ENCODE results near the gene GPSM3.
"Not testable (repeated sequence)": the region's sequence is repeated elsewhere in the genome, so short reads cannot be mapped to it uniquely, and the experiment has no call there.

The GPSM3 gene

DNA sequence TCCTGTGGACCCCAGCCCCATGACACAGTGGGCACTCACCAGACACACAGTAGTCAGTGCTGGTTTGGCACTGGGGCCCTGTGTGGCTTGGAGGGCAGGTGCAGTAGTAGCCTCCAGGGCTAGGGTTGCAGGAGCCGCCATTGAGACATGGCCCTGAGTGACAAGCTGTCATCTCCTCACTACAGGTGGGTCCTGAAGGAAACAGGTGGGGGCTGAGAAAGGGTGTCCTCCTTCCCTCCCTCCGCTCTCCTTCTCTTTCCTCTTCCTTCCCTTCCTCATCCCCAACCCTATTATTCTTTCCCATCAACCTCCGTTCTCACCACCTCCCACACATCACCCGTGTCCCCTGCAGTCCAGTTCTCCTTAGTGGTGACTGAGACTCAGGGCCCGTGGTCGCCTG is 21.2 kb upstream of the GPSM3 start:
- Mint-ChIP-seq H3K27me3 (no peaks in the 10 kb centered on the region), H3K4me1 (ENCODE audit: low read depth) (no peaks in the 10 kb centered on the region), H3K36me3 (ENCODE audit: low read depth) (no peaks in the 10 kb centered on the region), H3K27ac (no peak overlapping the region), H3K4me3 (no peak overlapping the region), H3K9me3 (no peaks in the 10 kb centered on the region)
- no peak for DNase-seq

DNA sequence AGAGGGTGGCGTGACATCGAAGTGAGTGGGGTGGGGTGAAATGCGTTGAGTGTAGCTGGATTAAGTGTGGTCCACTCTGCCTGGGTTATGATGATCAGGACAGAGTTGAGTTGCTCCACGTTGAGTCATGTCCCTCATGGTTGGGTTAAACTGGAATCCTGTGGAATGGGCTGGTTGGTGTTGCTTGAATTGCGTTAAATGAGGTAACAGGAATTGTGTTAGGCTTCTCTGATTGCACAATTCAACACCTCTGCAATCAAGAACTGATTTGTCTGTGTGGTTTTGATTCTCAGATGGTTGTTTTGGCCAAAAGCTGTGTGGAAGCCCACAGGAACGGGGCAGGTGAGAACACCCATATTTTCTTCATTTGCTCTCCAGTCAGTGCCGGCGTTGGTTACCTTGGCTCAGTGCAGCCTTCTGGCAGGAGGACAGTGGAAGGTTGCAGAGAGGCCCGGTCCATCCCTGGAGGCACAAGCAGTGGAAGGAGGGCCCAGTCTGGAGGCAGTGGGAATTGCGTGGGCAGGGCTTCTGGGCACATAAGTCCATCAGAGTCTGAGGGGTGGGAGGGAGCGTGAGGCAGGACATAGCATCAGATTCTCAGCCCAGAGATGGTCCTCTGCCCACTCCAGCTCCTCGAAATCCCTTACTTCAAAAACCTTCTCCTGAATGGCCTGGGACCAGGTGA is 19.8 kb upstream of the GPSM3 start:
- Mint-ChIP-seq H3K9me3 (no peaks in the 10 kb centered on the region), H3K27me3 (no peaks in the 10 kb centered on the region), H3K27ac (no peak overlapping the region), H3K4me1 (ENCODE audit: low read depth) (no peaks in the 10 kb centered on the region), H3K4me3 (no peak overlapping the region), H3K36me3 (ENCODE audit: low read depth) (no peaks in the 10 kb centered on the region)
- DNase-seq = no peak

DNA sequence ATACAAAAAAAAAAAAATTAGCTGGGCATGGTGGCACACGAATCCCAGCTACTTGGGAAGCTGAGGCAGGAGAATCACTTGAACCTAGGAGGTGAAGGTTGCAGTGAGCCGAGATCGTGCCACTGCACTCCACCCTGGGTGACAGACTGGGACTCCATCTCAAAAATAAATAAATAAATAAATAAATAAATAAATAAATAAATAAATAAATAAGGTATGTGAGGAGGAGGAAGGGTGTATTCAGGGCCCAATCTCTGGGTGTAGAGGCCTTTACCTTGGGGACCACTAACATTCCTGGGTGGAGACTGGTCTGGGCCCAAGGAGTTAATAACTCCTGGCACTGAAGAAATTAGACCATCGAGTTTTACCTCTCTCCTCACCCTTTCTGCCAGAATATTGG is 19.0 kb upstream of the GPSM3 start:
- H3K27me3 Mint-ChIP-seq; H3K4me3 Mint-ChIP-seq; H3K4me1 Mint-ChIP-seq (ENCODE audit: low read depth); H3K36me3 Mint-ChIP-seq (ENCODE audit: low read depth); H3K27ac Mint-ChIP-seq; DNase-seq; H3K9me3 Mint-ChIP-seq: not testable (repeated sequence)

DNA sequence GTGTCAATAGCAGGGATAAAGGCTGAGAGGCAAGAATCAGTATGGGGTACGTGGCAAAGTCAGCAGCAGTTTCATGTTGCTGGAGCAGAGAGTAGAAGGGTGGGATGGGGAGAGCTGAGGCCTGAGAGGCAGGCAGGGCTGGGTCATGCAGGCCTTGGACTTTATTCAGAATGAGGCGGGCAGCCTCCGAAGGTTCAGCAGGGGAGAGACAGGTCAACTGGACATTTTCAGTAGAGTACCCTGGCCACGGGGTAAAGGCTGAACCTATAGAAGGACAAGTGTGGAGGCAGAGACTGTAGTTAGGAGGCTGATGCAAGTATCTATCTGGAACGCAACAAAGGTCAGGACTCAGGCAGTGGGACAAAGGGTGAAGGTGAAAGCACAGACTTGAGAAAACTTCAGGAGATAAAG is 17.8 kb upstream of the GPSM3 start:
- H3K36me3 Mint-ChIP-seq (ENCODE audit: low read depth) = no peaks in the 10 kb centered on the region
- DNase-seq = no peak
- H3K27ac Mint-ChIP-seq = no peak overlapping the region
- H3K4me1 Mint-ChIP-seq (ENCODE audit: low read depth) = no peaks in the 10 kb centered on the region
- H3K9me3 Mint-ChIP-seq = no peaks in the 10 kb centered on the region
- no peaks in the 10 kb centered on the region for H3K27me3 Mint-ChIP-seq
- no peak overlapping the region for H3K4me3 Mint-ChIP-seq

DNA sequence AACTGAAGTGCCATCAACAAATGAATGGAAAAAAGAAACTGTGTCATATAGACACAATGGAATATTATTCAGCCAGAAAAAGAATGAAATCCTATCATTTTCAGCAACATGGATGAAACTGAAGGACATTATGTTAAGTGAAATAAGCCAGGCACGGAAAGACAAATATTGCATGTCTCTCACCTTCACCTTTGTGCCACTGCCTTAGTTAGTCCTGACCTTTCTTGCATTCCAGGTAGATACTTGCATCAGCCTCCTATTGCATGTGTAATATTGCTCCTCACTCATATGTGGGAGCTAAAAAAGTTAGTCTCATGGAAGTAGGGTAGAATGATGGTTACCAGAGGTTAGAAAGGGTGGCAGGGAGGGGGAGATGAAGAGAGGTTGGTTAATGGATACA is 16.6 kb upstream of the GPSM3 start:
- no peak overlapping the region for H3K27ac Mint-ChIP-seq
- no peaks in the 10 kb centered on the region for H3K36me3 Mint-ChIP-seq (ENCODE audit: low read depth)
- no peak for DNase-seq
- no peak overlapping the region for H3K4me3 Mint-ChIP-seq
- H3K4me1 Mint-ChIP-seq (ENCODE audit: low read depth) = no peaks in the 10 kb centered on the region
- H3K27me3 Mint-ChIP-seq = no peaks in the 10 kb centered on the region
- H3K9me3 Mint-ChIP-seq = no peaks in the 10 kb centered on the region

DNA sequence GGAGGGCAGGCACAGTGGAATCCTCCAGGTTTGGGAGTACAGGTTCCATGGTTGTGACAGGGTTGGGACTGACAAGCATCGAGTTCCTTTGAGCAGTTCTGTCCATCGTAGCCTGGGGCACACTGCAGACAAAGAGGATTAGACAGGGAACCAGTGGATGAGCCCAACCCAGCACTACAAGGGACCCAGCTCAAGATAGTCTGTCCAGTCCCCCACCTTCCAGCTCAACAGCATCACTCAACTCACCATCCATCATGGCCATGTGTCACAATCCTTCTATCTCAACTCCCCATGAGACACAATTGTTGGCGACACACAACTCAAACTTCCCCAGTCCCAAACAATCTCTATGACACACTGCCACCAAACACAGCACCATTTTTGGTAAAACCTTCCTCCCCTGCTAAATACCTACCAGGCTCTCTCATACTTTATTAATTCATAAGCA is 11.8 kb upstream of the GPSM3 start:
- DNase-seq = no peak
- H3K4me1 Mint-ChIP-seq (ENCODE audit: low read depth) = no peaks in the 10 kb centered on the region
- H3K9me3 Mint-ChIP-seq = no peaks in the 10 kb centered on the region
- H3K27me3 Mint-ChIP-seq = no peaks in the 10 kb centered on the region
- H3K36me3 Mint-ChIP-seq (ENCODE audit: low read depth) = no peaks in the 10 kb centered on the region
- H3K4me3 Mint-ChIP-seq = no peak overlapping the region
- H3K27ac Mint-ChIP-seq = no peak overlapping the region

DNA sequence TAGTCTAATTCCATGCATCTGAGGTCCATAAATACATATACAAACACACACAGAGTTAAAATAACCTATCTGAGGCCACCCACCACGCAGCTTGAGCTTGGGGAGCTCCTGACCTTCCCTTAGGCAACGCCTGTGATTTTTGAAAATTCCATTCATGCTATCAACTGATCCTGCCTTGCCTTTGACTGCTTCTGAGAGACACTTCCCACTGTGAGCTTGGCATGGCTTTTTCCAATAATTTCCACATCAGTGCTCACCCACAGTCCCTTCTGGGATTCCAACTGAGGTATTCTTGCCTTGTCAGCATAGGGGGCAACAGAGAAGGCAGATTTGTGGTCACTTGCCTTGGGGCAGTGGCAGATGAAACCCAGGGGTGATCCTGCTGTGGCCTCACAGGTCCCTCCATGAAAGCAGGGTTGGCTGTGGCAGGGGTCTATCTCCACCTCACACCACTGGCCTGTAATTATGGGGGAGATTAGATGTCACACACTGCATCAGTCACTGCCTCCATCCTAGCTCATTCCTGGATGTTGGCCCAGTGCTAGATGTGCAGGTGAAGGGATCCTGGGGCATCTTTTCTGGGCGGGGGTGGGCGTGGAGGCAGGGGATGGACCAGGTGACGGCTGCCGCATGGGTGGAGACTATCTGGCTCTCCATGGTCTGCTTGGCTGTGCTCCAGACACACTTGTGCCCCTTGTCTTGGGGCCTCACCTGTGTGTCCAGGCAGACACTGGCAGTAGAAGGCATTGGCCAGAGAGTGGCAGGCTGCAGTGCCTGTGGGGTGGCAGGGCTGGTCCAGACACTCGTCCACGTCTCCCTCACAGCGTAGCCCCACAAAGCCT is 11.2 kb upstream of the GPSM3 start:
- H3K9me3 Mint-ChIP-seq = no peaks in the 10 kb centered on the region
- H3K4me1 Mint-ChIP-seq (ENCODE audit: low read depth) = no peaks in the 10 kb centered on the region
- no peak overlapping the region for H3K27ac Mint-ChIP-seq
- H3K27me3 Mint-ChIP-seq = no peaks in the 10 kb centered on the region
- DNase-seq = no peak
- H3K4me3 Mint-ChIP-seq = no peak overlapping the region
- H3K36me3 Mint-ChIP-seq (ENCODE audit: low read depth) = no peaks in the 10 kb centered on the region

DNA sequence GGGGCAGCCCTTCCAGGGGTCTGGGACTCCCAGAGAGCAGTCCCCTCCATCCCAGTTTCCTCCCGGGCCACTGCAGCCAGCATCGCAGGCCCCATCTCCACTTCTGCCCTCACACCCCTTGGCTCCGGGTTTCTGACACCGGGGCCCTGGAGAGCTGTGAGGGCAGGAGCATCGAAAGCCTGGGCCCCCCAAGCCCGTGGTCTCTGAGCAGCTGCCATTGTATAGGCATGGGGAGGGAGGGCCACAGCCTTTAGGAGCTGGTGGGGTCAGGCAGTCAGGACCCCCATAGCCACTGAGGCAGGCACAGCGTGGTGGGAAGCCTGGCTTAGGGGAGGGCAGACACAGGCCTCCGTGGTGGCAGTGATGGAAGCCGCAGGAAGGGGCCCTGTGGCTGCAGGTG is 9.7 kb upstream of the GPSM3 start:
- Mint-ChIP-seq H3K27ac (no peak overlapping the region), H3K4me3 (no peak overlapping the region), H3K36me3 (ENCODE audit: low read depth) (no peaks in the 10 kb centered on the region), H3K27me3 (no peaks in the 10 kb centered on the region), H3K4me1 (ENCODE audit: low read depth) (no peaks in the 10 kb centered on the region), H3K9me3 (no peaks in the 10 kb centered on the region)
- DNase-seq = no peak

DNA sequence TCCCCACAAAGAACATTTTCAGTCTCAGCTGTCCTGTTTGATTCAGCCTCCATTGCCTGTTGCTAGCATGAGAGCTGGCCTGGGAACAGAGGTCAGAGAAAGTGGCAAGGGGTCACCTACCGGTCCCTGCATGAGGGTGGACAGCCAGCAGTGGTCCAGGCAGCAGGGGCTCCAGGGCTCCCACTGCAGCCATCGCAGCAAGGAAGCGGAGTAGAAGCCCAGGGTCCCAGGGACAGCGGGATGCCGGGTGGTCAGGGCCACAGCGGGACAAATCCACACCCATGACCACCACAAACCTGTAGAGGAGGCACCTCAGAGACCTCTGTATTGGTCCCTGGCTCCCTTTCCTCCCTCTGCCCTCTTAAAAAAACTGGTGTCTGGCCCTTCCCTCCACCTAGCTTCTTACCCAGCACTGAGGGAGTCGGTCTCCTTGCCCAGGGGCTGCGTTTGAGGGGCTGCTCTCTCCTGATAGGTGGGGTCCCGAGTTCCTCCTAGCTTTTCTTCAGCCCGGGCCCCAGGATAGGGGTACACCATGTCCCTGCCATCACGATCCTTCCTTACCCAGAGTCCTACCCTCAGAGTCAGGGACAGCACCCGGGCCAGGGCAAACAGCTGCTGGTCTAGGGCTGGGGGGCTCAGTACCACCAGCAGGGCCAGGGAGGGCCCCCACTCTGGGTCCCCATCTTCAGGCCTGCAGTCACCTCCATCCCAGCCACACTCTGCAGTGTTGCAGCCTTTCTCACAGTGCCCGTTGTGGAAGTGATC is 8.4 kb upstream of the GPSM3 start:
- no peak overlapping the region for H3K4me3 Mint-ChIP-seq
- peaks cover 7% of the 10 kb centered on the region for H3K4me1 Mint-ChIP-seq (ENCODE audit: low read depth)
- H3K27me3 Mint-ChIP-seq = no peaks in the 10 kb centered on the region
- no peak for DNase-seq
- peaks cover 4% of the 10 kb centered on the region for H3K36me3 Mint-ChIP-seq (ENCODE audit: low read depth)
- no peak overlapping the region for H3K27ac Mint-ChIP-seq
- no peaks in the 10 kb centered on the region for H3K9me3 Mint-ChIP-seq

DNA sequence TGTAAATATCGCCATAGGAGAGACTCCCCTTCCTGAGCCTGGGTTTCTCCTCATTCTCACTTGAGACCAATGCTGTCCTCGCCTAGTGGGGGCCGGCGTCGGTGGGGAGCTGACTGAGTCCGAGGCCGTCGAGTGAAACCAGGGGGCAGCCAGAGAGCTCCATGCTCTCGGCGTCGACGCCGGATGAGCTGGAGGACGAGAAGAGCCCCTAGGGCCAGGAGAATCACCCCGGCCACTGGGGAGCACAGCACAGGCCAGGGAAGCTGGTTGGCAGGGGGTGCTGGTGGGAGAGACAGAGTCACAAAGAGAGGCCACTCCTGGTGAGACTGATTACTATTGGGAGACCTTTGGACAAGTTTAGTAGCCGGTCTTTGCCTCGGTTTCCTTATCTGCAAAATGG is 6.4 kb upstream of the GPSM3 start:
- peaks cover 23% of the 10 kb centered on the region for H3K4me1 Mint-ChIP-seq (ENCODE audit: low read depth)
- H3K27me3 Mint-ChIP-seq = no peaks in the 10 kb centered on the region
- no peaks in the 10 kb centered on the region for H3K9me3 Mint-ChIP-seq
- H3K27ac Mint-ChIP-seq = no peak overlapping the region
- DNase-seq = no peak
- H3K4me3 Mint-ChIP-seq = no peak overlapping the region
- peaks cover 5% of the 10 kb centered on the region for H3K36me3 Mint-ChIP-seq (ENCODE audit: low read depth)

DNA sequence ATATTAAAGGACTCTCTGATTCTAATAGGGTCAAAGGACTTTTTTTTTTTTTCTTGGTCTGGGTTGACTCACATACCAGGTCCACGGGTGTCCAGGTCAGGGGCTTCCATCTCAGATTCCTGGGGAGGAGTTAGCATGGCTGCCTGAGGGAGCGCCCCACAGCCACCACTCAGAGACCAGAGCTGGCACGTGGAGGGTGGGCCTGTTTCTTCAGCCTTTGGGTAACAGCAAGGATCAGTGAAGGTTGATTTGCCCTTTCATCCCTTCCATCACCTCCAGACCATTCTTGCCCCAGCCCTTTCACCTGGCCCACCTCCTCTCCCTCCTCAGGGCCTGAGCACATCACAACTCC is 5.9 kb upstream of the GPSM3 start:
- H3K4me3 Mint-ChIP-seq = no peak overlapping the region
- no peaks in the 10 kb centered on the region for H3K9me3 Mint-ChIP-seq
- H3K36me3 Mint-ChIP-seq (ENCODE audit: low read depth) = peaks cover 5% of the 10 kb centered on the region
- H3K4me1 Mint-ChIP-seq (ENCODE audit: low read depth) = peaks cover 28% of the 10 kb centered on the region
- no peak for DNase-seq
- no peak overlapping the region for H3K27ac Mint-ChIP-seq
- H3K27me3 Mint-ChIP-seq = no peaks in the 10 kb centered on the region

DNA sequence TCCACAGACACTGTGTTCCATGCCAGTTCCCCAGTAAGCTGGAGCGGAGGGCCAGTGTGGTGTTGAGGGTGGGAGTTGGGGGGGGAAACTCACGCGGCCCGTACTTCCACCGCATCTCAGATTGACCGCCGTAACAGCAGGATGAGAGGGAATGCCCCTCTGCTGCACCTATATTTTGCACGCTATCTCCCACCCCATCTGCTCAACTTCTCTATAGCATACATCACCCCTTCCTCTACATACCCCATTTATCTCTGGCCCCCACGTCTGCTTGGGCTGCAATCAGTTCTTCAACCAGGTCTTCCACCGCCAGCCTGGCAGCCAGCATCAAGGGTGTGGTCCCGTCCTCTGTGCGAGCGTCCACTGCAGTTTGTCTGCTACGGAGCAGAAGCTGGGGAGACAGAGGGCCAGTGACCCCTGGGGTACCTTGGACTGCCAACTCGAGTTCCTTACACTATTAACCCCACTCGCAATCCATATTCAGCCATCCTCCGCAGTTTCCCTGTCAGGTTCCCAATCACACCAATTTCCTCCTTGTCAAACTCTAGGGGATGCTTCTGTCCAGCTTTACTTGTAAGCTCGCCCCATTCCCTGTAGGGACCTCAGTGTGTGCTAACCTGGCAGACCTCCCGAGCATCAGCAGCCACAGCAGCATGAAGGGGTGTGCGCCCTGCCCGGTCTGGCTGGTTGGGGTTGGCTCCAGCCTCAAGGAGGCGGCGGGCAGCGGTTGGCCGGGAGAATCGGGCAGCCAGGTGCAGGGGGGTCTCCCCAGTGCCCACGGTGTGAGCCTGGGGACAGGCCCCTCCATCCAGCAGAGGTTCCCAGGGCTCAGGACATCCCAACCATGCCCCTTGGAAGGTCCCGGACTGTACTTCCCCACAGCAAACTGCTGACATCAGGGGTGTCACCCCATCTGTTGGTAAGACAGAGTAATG is 4.5 kb upstream of the GPSM3 start:
- H3K27me3 Mint-ChIP-seq = no peaks in the 10 kb centered on the region
- peak; percentile 39 for DNase-seq
- peaks cover 35% of the 10 kb centered on the region for H3K4me1 Mint-ChIP-seq (ENCODE audit: low read depth)
- peaks cover 14% of the 10 kb centered on the region for H3K36me3 Mint-ChIP-seq (ENCODE audit: low read depth)
- H3K4me3 Mint-ChIP-seq = peak overlapping the region; percentile 96
- peak overlapping the region; percentile 99 for H3K27ac Mint-ChIP-seq
- no peaks in the 10 kb centered on the region for H3K9me3 Mint-ChIP-seq

DNA sequence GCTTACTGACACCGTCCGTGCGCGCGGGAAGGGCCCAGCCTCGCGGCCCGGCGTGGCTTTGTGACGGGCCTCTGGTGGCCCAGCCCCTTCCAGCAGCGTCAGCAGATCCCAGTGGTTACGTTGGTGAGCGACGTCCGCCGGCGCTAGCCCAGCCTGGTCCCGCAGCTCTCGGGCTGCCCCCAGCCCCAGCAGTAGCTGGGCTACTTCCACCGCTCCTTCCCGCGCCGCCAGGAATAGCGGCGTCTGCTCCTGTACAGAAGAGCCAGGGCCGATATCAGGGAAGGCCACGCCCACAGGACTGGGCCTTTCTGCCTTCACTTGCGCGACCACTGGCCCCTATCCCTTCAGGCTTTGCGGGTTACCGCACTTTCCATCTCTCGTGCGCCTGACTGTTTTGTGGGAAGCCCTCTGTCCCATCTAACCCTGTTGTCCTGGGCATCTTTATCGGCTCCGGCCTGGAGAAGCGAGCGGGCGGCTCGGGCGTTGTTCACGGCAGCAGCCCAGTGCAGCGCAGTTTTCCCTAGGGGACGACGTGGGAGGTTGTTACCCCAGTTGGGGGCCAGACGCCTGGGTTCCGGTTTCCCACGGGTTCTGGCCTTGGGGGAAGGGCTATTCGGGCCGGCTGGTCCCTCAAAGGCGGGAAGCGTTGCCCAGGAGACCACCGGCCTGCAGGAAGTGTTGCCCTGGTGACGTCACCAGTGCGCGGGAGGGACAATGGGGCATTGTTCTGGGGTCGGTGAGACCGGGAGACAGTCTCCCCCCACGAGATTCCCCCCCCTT is 3.6 kb upstream of the GPSM3 start:
- H3K4me3 Mint-ChIP-seq = peak overlapping the region; percentile 96
- no peaks in the 10 kb centered on the region for H3K9me3 Mint-ChIP-seq
- H3K27me3 Mint-ChIP-seq = no peaks in the 10 kb centered on the region
- peak; percentile 81 for DNase-seq
- peak overlapping the region; percentile 99 for H3K27ac Mint-ChIP-seq
- H3K36me3 Mint-ChIP-seq (ENCODE audit: low read depth) = peaks cover 23% of the 10 kb centered on the region
- H3K4me1 Mint-ChIP-seq (ENCODE audit: low read depth) = peaks cover 41% of the 10 kb centered on the region

DNA sequence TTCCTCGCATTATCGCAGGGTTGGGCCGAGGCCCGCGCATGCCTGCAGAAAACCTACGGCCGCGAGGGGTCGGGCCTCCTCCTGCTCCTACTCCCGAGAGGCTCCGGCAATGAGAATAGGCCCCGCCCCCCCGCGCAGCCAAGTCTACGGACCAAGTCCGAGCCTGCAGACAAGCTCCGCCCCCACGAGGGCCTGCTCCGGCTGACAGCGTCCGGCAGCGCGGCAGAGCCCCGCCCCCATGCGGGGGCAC is 3.1 kb upstream of the GPSM3 start:
- Mint-ChIP-seq H3K27me3 (no peaks in the 10 kb centered on the region), H3K36me3 (ENCODE audit: low read depth) (peaks cover 25% of the 10 kb centered on the region), H3K4me3 (peak overlapping the region; percentile 96), H3K27ac (peak overlapping the region; percentile 99), H3K9me3 (no peaks in the 10 kb centered on the region), H3K4me1 (ENCODE audit: low read depth) (peaks cover 45% of the 10 kb centered on the region)
- peak; percentile 100 for DNase-seq
